Measurements from ENCODE around the gene OXGR1. TPM values are rescaled to one million over a fixed set of nuclear protein-coding genes. Genes with fewer than 3 reads are reported as not detected.
"Not testable (repeated sequence)": the region's sequence is repeated elsewhere in the genome, so short reads cannot be mapped to it uniquely, and the experiment has no call there.

The OXGR1 gene
- total RNA-seq, 1 donor from 2014 or later: not detected

DNA sequence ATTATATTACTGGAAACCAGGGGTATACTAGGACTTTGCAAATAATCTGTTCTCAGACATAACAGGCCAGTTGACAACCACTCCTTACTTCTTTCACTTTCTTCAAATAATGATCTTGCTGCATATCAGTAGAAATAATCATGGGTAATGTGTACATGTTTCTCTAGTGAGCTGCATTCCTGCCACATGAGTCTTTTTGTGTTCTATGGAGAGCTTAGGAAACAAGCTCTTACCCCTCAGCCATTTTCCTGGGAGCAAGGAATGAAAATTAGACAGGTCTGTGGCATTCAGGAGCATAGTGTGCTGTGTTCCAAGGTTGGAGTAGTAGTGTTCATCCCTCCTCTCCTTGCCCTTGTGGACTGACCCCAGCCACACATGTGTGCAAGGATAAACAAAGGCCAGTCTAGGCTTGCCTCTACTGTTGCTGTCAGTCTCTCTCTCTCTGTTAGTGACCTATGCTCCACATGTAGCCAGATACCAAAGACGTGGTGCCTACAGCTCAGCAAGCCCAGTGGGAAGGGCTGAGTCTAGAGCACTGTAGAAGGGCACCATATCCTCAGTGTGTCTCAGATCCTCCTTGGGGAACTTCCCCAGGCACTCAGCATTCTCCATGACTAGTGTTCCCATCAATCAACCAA is 11.5 kb upstream of the OXGR1 start:
- DNase-seq (ENCODE audit: low read depth, low spot score): no peak

DNA sequence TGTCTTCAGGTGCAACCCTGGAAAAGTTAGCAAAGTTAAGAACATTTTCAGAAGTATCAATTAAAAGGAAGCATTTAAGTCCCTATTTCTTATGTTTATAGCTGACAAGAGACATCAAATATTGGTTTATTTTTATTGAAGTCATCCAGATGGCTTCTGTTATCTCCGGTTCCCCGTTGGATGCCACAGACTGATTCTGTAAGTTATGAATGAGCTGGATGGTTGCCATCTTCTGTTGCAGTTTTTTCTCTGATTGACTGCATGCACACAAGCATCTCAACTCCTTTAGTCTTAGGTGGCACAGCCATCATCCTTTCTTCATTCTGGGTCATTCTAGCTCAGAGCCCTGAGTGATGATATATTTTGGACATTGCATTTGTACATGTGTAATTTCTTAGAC is 10.6 kb upstream of the OXGR1 start:
- no peak for DNase-seq (ENCODE audit: low read depth, low spot score)

GRCh38 chr13:97004096-97004876 is 10.0 kb upstream of the OXGR1 start:
- no peak for DNase-seq (ENCODE audit: low read depth, low spot score)

- no peak for DNase-seq (ENCODE audit: low read depth, low spot score)
Measured at GRCh38 chr13:97003071-97003470, 8.8 kb upstream of the OXGR1 start.

GRCh38 chr13:97002581-97002980 is 8.3 kb upstream of the OXGR1 start:
- no peak for DNase-seq (ENCODE audit: low read depth, low spot score)

DNA sequence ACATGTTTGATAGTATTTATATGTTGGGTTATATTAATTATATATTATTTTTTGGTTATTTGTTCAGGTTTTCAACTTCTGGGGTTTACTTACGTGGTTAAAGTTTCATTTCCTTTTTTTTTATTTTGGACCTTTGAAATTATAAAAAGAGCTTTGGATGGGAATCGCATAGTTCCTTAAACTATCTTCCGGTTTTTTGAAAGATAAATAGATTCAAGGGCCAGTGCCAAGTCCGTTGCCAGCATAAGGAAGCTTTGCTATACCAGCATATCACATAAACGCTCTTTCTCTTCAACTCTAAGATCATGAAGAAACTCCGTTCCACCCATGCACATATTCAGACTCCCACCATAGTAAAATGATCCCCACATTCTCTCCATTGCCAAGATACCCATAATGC is 7.4 kb upstream of the OXGR1 start:
- DNase-seq (ENCODE audit: low read depth, low spot score): no peak

DNA sequence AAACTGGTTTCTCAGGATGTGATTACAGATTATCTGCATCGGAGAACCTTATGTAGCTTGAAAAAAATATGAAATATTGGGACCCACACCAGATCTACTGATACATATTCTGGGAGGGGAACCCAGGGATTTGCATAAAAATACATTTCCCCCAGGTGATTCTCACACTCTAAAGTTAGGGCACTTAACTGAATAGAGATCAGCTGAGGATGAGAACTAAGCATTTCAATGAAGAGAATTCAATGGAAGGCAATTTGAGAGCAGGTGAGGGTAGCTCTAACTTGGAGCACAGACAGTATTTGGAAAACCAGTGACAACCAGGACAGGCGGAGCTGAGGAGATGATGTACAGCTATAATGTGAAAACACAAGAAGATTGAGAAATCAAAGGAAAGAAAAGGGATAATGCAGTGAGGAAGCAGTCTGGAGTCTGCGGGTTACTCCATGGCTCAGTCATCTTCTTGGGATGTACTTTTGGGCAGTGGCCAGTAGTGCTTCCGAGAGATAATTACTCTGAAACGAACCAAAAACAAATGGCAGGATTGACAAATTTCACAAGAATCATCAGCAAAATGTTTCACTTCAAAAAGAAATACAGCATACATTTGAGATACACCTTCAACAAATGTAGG is 6.1 kb upstream of the OXGR1 start:
- no peak for DNase-seq (ENCODE audit: low read depth, low spot score)

DNA sequence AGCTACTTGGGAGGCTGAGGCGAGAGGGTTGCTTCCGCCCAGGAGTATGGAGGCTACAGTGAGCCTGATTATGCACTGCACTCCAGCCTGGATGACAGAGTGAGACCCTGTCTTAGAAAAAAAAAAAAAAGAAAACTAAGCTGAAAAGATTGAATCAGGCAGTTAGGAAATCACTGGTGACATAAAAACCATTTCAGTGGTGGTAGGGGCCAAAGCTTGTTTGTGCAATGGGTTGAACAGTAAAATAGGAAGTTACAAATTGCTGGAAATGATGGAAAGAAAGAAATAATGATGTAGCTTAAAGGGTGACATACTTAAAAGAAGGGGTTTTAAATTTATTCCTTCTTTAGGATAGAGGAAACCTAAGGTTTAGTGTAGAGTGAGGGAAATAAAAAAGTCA is 4.8 kb upstream of the OXGR1 start:
- no peak for DNase-seq (ENCODE audit: low read depth, low spot score)

DNA sequence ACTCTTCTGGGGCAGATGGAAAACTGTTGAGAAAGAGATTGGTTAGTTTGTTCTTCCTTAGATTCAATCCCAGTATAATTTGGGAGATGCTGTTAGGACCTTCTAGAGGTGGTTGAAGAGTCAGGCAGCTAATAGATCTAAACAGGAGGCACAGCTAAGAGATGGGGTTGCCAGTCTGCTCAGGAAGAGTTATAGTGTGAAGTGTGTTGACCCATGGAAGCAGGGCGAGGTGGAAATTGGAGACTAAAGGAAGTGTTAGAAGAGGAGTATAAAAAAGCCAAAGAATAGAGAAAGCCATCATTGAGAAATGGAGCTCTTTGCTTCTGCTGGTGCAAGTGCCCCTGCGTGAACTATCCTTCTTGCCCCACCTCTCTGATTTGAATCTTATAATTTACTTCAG is 3.8 kb upstream of the OXGR1 start:
- no peak for DNase-seq (ENCODE audit: low read depth, low spot score)

GRCh38 chr13:96996886-96997285 is 2.6 kb upstream of the OXGR1 start:
- DNase-seq (ENCODE audit: low read depth, low spot score): no peak

DNA sequence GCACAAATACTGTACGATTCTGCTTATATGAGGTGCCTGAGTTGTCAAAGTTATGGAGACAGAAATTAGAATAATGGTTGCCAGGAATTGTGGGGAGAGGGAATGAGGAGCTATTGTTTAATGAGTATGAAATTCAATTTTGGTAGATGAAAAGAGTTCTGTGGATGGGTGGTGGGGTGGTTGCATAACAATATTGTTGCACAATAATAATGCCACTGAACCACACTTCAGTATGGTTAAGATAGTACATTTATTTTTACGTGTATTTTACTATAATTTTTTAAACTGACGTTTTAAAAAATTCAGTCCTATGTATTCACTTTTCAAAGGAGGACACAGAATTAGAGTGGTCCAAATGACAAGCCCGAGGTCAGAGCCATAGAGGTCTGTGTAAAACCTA is 1.8 kb upstream of the OXGR1 start:
- DNase-seq (ENCODE audit: low read depth, low spot score): no peak

GRCh38 chr13:96994858-96995243 is 575 bp upstream of the OXGR1 start:
- DNase-seq (ENCODE audit: low read depth, low spot score): no peak

- DNase-seq (ENCODE audit: low read depth, low spot score): no peak
Measured at GRCh38 chr13:96993634-96994016, 651 bp downstream of the OXGR1 start.

- no peak for DNase-seq (ENCODE audit: low read depth, low spot score)
Measured at GRCh38 chr13:96992633-96993032, 1.6 kb downstream of the OXGR1 start.

- DNase-seq (ENCODE audit: low read depth, low spot score): no peak
Measured at GRCh38 chr13:96991072-96991471, 3.2 kb downstream of the OXGR1 start.

DNA sequence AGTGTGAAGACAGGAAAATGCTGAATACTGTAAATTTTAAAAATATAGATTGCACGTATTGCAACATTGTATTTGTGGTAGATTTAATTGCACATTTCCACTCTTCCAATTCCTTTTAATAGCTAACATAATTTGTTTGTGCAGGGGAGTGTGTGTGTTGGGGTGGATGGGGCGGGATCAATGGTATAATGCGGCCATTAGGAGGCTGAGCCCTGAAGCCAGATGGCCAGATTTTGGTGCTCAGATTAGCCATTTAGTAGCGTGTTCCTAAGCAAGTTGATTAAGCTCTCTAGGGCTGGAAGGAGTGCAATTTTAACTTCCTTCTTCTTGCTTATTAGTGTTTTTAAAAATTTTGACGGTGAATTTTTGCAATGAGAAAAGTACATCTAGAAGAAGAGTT is 5.8 kb downstream of the OXGR1 start:
- no peak for DNase-seq (ENCODE audit: low read depth, low spot score)

GRCh38 chr13:96984051-96984508 is 10.2 kb downstream of the OXGR1 start:
- DNase-seq (ENCODE audit: low read depth, low spot score): no peak

DNA sequence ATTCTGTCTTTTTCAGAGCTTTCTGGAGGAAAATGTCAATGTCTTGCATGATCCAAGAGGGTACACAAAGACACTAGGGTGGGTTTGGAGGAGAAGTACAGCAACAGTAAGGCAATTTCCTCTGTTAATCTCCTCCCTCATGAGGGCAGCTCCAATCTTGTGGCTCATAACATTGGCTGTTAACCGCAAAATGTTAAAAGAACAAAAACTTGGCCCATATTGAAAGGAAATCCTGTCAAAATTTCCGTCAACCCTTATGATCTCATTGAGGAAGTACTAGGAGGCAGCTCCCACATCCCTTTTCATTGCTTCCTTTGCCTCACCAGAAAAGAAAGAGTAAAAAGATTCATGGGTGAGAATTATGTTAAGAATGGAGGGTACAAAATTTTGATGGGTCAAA is 11.6 kb downstream of the OXGR1 start:
- peak; percentile 65 for DNase-seq (ENCODE audit: low read depth, low spot score)

- not testable (repeated sequence) for DNase-seq (ENCODE audit: low read depth, low spot score)
Measured at GRCh38 chr13:96979861-96980260, 14.4 kb downstream of the OXGR1 start.

DNA sequence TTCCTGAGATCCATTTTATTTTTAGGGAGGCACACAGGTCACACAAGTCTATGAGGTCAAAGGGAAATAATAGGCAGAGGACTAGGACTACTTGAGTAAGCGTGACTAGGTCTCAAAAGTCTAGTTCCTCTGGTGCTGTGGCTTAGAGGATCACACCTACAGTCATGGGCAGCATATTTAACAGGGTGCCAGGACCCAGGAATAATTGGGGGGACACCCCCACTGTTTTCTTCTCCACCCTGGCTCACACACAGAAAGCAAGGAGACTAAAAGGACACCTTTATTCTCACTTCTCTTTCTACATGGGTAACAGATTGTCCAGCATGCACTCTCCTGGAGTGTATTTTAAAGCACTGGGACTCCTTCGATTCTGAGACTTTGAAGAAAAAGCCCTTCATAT is 26.2 kb downstream of the OXGR1 start:
- no peak for DNase-seq (ENCODE audit: low read depth, low spot score)

DNA sequence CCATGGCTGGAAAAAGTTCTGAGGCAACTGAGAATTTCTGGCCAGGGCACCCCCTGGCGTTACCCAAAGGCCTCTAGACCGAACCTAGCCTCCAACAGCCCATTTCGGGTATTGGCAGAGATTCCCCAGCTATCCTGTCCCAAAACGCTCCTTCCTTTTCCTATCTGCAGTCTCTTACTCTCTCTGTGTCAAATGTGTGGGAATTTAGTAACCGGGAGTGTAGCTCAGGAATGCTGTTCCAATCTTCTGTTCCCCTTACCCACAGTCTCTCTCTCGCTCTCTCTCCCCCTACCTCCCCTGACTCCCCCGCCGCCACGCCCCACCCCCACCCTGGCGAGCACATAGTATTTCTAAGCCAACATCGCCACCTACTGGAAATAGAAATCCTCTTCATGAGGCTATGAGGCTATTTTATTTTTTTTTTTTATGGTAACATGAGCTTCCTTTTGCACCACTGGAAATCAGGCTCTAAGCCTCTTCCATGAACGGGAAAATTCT is 27.0 kb downstream of the OXGR1 start:
- no peak for DNase-seq (ENCODE audit: low read depth, low spot score)

DNA sequence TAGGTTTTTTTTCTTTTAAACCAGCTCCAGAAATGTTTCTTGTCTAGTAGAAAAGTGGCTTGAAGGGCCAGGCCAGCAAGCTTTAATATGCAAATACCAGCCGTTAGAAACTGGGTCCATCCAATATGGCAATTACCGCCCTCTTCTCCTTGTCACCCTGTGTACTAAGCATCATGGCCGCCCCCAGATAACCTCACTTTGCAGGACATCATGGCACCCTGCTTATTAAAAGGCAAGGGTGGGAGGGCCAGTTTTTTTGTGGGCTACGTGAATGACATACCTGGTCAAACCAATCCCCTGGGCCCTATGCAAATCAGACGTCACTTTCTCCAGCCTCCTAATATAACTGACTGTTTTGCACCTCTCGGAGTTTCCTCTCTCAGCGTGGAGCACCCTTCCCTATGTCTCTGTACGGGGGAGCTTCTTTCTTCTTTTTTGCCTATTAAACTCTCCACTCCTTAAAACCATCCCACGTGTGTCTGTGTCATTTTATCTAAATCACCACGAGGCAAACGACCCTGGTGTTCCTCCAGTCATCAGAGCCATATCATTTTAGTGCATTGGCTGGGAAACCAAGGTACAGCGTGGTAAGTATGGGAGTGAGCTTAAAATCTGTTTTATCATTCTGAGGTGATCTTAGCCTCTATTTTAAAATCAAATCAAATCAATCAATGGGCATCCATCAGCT is 27.7 kb downstream of the OXGR1 start:
- DNase-seq (ENCODE audit: low read depth, low spot score): no peak

Measured in pulmonary artery endothelial cell (primary cell).